HepG2 (cell line): Measurements from ENCODE around the gene CRK. TPM values are rescaled to one million over a fixed set of nuclear protein-coding genes. Genes with fewer than 3 reads are reported as not detected.

ENCODE experiments used
- ATAC-seq: fragments of 200-7000 bp; cut with Tn5 transposase; 3 replicates; pipeline ENCODE4 v1.9.1; 2020; ENCODE audit warnings: mild to moderate bottlenecking, moderate library complexity
- BruUV-seq: library from RNA; stranded (reverse); fragments of 400-500 nt; replicated peaks from 2 replicates; lab custom pipeline; 2021; lab: Mats Ljungman, UMichigan
- CTCF ChIA-PET: fragments of 300-600 bp; formaldehyde crosslinking; extraction: SDS; loops from one replicate; lab custom pipeline; 2021; ENCODE audit warnings: low total read pairs, inconsistent platforms, low intra/inter-chr PET ratio; lab: Yijun Ruan, JAX
- POLR2A ChIA-PET: fragments of 350-600 bp; sonication (Branson Sonifier 250); formaldehyde crosslinking; loops from one replicate; lab custom pipeline; 2020; ENCODE audit warnings: antibody characterized with exemption, inconsistent platforms; lab: Yijun Ruan, JAX
- DNase-seq: peaks from one replicate; pipeline ENCODE4 v3.0.0-alpha.2; 2015; ENCODE audit warnings: low spot score
- FAIRE-seq: peaks from 3 replicates; lab custom pipeline; 2011; peaks lifted over from hg19 to GRCh38; lab: Jason Lieb, UNC
- H2AFZ ChIP-seq: one replicate; pipeline ENCODE4 v1.6.1; 2011; ENCODE audit warnings: low read length, inconsistent platforms
- H3K27ac ChIP-seq: fragments of 300-600 bp; 3 replicates; pipeline ENCODE4 v1.8.0; 2011; ENCODE audit warnings: mixed run types, mild to moderate bottlenecking, mixed read lengths, low read length, inconsistent platforms; ENCODE audit not compliant: insufficient read depth; ENCODE audit errors: extremely low read length
- H3K27me3 ChIP-seq, 2 experiments: fragments of 200-600 bp in 1 of 2; 2 replicates in 1 of 2; 3 replicates in 1 of 2; pipeline versions ENCODE4 v1.6.0 to v1.8.0; 2011; ENCODE audit warnings: low read length in 2 of 2, mild to moderate bottlenecking in 2 of 2, moderate library complexity in 2 of 2, inconsistent platforms in 1 of 2; ENCODE audit not compliant: insufficient read depth in 2 of 2, control insufficient read depth in 1 of 2
- H3K36me3 ChIP-seq, 2 experiments: fragments of 200-600 bp in 1 of 2; replicated peaks in 1 of 2; 2 replicates in 1 of 2; 3 replicates in 1 of 2; pipeline versions ENCODE4 v1.5.1 to v1.8.0; 2011; ENCODE audit warnings: low read length in 2 of 2, inconsistent platforms in 1 of 2; ENCODE audit not compliant: insufficient read depth in 2 of 2, control insufficient read depth in 1 of 2
- H3K4me1 ChIP-seq: 2 replicates; pipeline ENCODE4 v1.5.1; 2012; ENCODE audit warnings: low read length, inconsistent platforms; ENCODE audit not compliant: insufficient read depth
- H3K4me2 ChIP-seq: 2 replicates; pipeline ENCODE4 v1.6.0; 2011; ENCODE audit warnings: low read depth, low read length, inconsistent platforms
- H3K4me3 ChIP-seq, 3 experiments: fragments of 200-600 bp in 1 of 3; sonication (generic), shearing (Covaris generic) in 1 of 3; replicated peaks in 1 of 3; 2 replicates each; pipeline ENCODE4 v1.5.1; 2011 to 2016; ENCODE audit warnings: low read length in 3 of 3, inconsistent platforms in 2 of 3, low read depth in 2 of 3, mild to moderate bottlenecking in 2 of 3, control low read depth in 1 of 3, mixed read lengths in 1 of 3; ENCODE audit not compliant: insufficient read depth in 1 of 3
- H3K79me2 ChIP-seq: one replicate; pipeline ENCODE4 v1.6.1; 2011; ENCODE audit warnings: low read length, inconsistent platforms; ENCODE audit not compliant: insufficient read depth
- H3K9ac ChIP-seq: 2 replicates; pipeline ENCODE4 v1.6.0; 2011; ENCODE audit warnings: mild to moderate bottlenecking, low read depth, low read length, inconsistent platforms; ENCODE audit not compliant: insufficient read depth
- H3K9me3 ChIP-seq: 2 replicates; pipeline ENCODE4 v1.5.1; 2012; ENCODE audit warnings: mild to moderate bottlenecking, low read length
- H4K20me1 ChIP-seq: 2 replicates; pipeline ENCODE4 v1.6.0; 2011; ENCODE audit warnings: inconsistent platforms, mild to moderate bottlenecking, low read length, moderate library complexity; ENCODE audit not compliant: insufficient read depth
- DPF2 ChIP-seq: sonication (generic); formaldehyde crosslinking; IDR thresholded peaks from 2 replicates; pipeline ENCODE4 v1.4.0; 2020; ENCODE audit warnings: mild to moderate bottlenecking, low read depth, missing genetic modification reagents, borderline replicate concordance
- HOXA9 ChIP-seq: sonication (generic); formaldehyde crosslinking; IDR thresholded peaks from 2 replicates; pipeline ENCODE4 v1.8.1; 2022; ENCODE audit warnings: missing genetic modification reagents, mild to moderate bottlenecking, moderate library complexity, borderline replicate concordance
- IKZF1 ChIP-seq: fragments of 450-650 bp; IDR thresholded peaks from 2 replicates; pipeline ENCODE4 v1.7.1; 2016
- IKZF4 ChIP-seq: sonication (generic); formaldehyde crosslinking; IDR thresholded peaks from 2 replicates; pipeline ENCODE4 v1.5.1; 2020; ENCODE audit warnings: borderline replicate concordance, mild to moderate bottlenecking, low read depth, missing genetic modification reagents; ENCODE audit errors: not compliant biosample characterization
- IRF2 ChIP-seq: IDR thresholded peaks from 2 replicates; pipeline ENCODE4 v1.6.1; 2018; ENCODE audit warnings: missing genetic modification reagents, missing compliant biosample characterization
- MED1 ChIP-seq: sonication (generic); formaldehyde crosslinking; IDR thresholded peaks from 2 replicates; pipeline ENCODE4 v1.4.0; 2020; ENCODE audit warnings: missing genetic modification reagents
- RARA ChIP-seq: IDR thresholded peaks from 2 replicates; pipeline ENCODE4 v1.6.1; 2016; ENCODE audit warnings: missing genetic modification reagents, missing compliant biosample characterization
- SAP130 ChIP-seq: IDR thresholded peaks from 2 replicates; pipeline ENCODE4 v1.6.1; 2016; ENCODE audit warnings: low read depth
- SKI ChIP-seq: fragments of 450-650 bp; IDR thresholded peaks from one replicate; pipeline ENCODE4 v1.6.1; 2018; ENCODE audit warnings: mild to moderate bottlenecking; ENCODE audit not compliant: partially characterized antibody
- YEATS2 ChIP-seq: sonication (generic); formaldehyde crosslinking; IDR thresholded peaks from 2 replicates; pipeline ENCODE4 v1.4.0; 2020; ENCODE audit warnings: missing genetic modification reagents, borderline replicate concordance
- YY1 ChIP-seq: IDR thresholded peaks from 2 replicates; pipeline ENCODE4 v1.6.1; 2011; ENCODE audit warnings: low read length, low read depth, moderate library complexity, mild to moderate bottlenecking; ENCODE audit not compliant: insufficient read depth, insufficient replicate concordance
- ZBTB46 ChIP-seq: sonication (generic); formaldehyde crosslinking; IDR thresholded peaks from 2 replicates; pipeline ENCODE4 v1.4.0; 2020; ENCODE audit warnings: mild to moderate bottlenecking, missing genetic modification reagents, borderline replicate concordance
- ZNF12 ChIP-seq: sonication (generic); formaldehyde crosslinking; IDR thresholded peaks from 2 replicates; pipeline ENCODE4 v1.5.0; 2020; ENCODE audit warnings: missing genetic modification reagents
- ZNF124 ChIP-seq: sonication (generic); formaldehyde crosslinking; IDR thresholded peaks from 2 replicates; pipeline ENCODE4 v1.4.0; 2020; ENCODE audit warnings: missing genetic modification reagents
- ZNF235 ChIP-seq: sonication (generic); formaldehyde crosslinking; IDR thresholded peaks from 2 replicates; pipeline ENCODE4 v1.8.1; 2023; ENCODE audit warnings: mild to moderate bottlenecking, missing genetic modification reagents, borderline replicate concordance
- ZNF280B ChIP-seq: sonication (generic); formaldehyde crosslinking; IDR thresholded peaks from 2 replicates; pipeline ENCODE4 v1.5.0; 2020; ENCODE audit warnings: missing genetic modification reagents, mild to moderate bottlenecking, borderline replicate concordance
- ZNF557 ChIP-seq: sonication (generic); formaldehyde crosslinking; IDR thresholded peaks from 2 replicates; pipeline ENCODE4 v1.4.0; 2020; ENCODE audit warnings: missing genetic modification reagents
- ZNF572 ChIP-seq: sonication (generic); formaldehyde crosslinking; IDR thresholded peaks from 2 replicates; pipeline ENCODE4 v1.5.1; 2020; ENCODE audit warnings: mild to moderate bottlenecking, missing genetic modification reagents
- ZNF574 ChIP-seq: sonication (generic); formaldehyde crosslinking; IDR thresholded peaks from 2 replicates; pipeline ENCODE4 v1.4.0; 2020; ENCODE audit warnings: missing genetic modification reagents
- ZNF75D ChIP-seq: sonication (generic); formaldehyde crosslinking; IDR thresholded peaks from 2 replicates; pipeline ENCODE4 v1.8.1; 2023; ENCODE audit warnings: missing genetic modification reagents, mild to moderate bottlenecking, borderline replicate concordance
- WGBS: methylation state at CpG from one replicate; pipeline ENCODE4 v1.1.6; 2017; ENCODE audit warnings: low lambda C conversion rate; 5-methylcytosine and 5-hydroxymethylcytosine counted together
- in situ Hi-C: cut with HindIII; loops from 2 replicates; pipeline ENCODE4 v1.10.0; 2017; ENCODE audit warnings: low pct_unique_long_range_greater_than_20kb; ENCODE audit not compliant: extremely low pct_ligation_motif_present
- intact Hi-C: fragments of 100-400 bp; cut with micrococcal nuclease; formaldehyde crosslinking; loops from one replicate; pipeline ENCODE4 v1.10.0; 2022; ENCODE audit not compliant: unreplicated experiment
- polyA plus RNA-seq, 8 experiments: library from polyadenylated mRNA; depleted of rRNA in 3 of 8; stranded (reverse) in 7 of 8; unstranded in 1 of 8; fragments of >200 nt; fragmentation: Illumina TruSeq in 4 of 8; extraction: Trizol in 4 of 8; gene quantifications; 2 replicates each; pipeline versions ENCODE4 v1.2.1 to v1.2.3, GENCODE V29; 2011 to 2016; ENCODE audit warnings: low read depth in 4 of 8, missing spikeins in 1 of 8, mixed read lengths in 1 of 8; ENCODE audit not compliant: insufficient read depth in 1 of 8
- total RNA-seq, 5 experiments: library from RNA; depleted of rRNA; stranded (reverse); fragments of >200 nt; fragmentation: Illumina TruSeq; extraction: Trizol; gene quantifications; 2 replicates each; pipeline ENCODE4 v1.2.3, GENCODE V29; 2016; ENCODE audit warnings: low read depth in 1 of 5

CRK gene
- total and polyA plus RNA-seq, 2 of the 13 experiments (the other 11 are each of a cell fraction or from before 2014, with no cell fraction given): 47.4 to 54.2 TPM

GRCh38 chr17:1413281-1413791, 42.7 kb downstream of the CRK start:
- Histone ChIP-seq H3K9me3 (no peaks in the 10 kb centered on the region), H3K4me1 (peaks cover 36% of the 10 kb centered on the region), H3K27me3 (no peaks in the 10 kb centered on the region), H4K20me1 (no peaks in the 10 kb centered on the region), H3K27ac (peak overlapping the region; percentile 31), H3K9ac (no peak overlapping the region), H3K36me3 (no peaks in the 10 kb centered on the region), H3K4me2 (peak overlapping the region; percentile 64), H3K4me3 (peak overlapping the region in 1 of 3 experiments; percentile 58; a peak in 1 of 6 replicates), H2AFZ (no peak overlapping the region), H3K79me2 (no peaks in the 10 kb centered on the region)
- ChIA-PET CTCF (no interaction called here), POLR2A (interaction anchor here (1.5 to 1.9 kb wide), 2 partner anchors 9 to 13 kb away, joined by 4 to 7 read pairs; partner anchors contain the start of gene YWHAE)
- DNase-seq: peak; percentile 77
- WGBS: 41% methylated on average over 6 of the region's 6 CpGs
- BruUV-seq: no TSS peak
- ATAC-seq: peak; percentile 74
- FAIRE-seq: peak; percentile 81
- intact Hi-C loops (loop anchor here (10.0 kb wide), 1 partner anchor 49 kb away; no protein-coding TSS in a partner anchor), in situ Hi-C loops (no loop called here)
- TF ChIP-seq ZBTB46 (CRISPR knock-in tag) (no peak), ZNF280B (CRISPR knock-in tag) (no peak), SKI (no peak), ZNF12 (CRISPR knock-in tag) (0 out of 2 replicates have a peak, but pooled peaks have one; percentile 49), YY1 (no peak), ZNF235 (CRISPR knock-in tag) (no peak), ZNF124 (CRISPR knock-in tag) (no peak), IKZF4 (CRISPR knock-in tag) (no peak), ZNF574 (CRISPR knock-in tag) (peak; percentile 49; the same call in 1 of the 2 replicates), RARA (CRISPR knock-in tag) (peak; percentile 27; the same call in 1 of the 2 replicates), HOXA9 (no peak), DPF2 (CRISPR knock-in tag) (no peak), MED1 (CRISPR knock-in tag) (peak; percentile 58), ZNF557 (CRISPR knock-in tag) (no peak), SAP130 (CRISPR knock-in tag) (peak; percentile 75), ZNF75D (CRISPR knock-in tag) (no peak), ZNF572 (CRISPR knock-in tag) (no peak), IRF2 (CRISPR knock-in tag) (0 out of 2 replicates have a peak, but pooled peaks have one; percentile 18), YEATS2 (CRISPR knock-in tag) (no peak), IKZF1 (no peak)
